HG02642 (cell line): ENCODE data around the gene DUSP12.
"Not testable (repeated sequence)": the region's sequence is repeated elsewhere in the genome, so short reads cannot be mapped to it uniquely, and the experiment has no call there.

Experiments used
- ATAC-seq: cut with Tn5 transposase; IDR thresholded peaks from one replicate; pipeline ENCODE4 v1.9.1; 2021; ENCODE audit warnings: mild to moderate bottlenecking; ENCODE audit not compliant: unreplicated experiment, poor library complexity

DUSP12 gene

GRCh38 chr1:161749509-161750407 is at the start of gene DUSP12:
DUSP12 (plus strand) TSS chr1:161749786; CDS start chr1:161749802, 16 bp downstream.
- ATAC-seq = peak; percentile 96

GRCh38 chr1:161702250-161702649 is 47.3 kb upstream of the DUSP12 start:
- ATAC-seq = no peak

GRCh38 chr1:161705537-161705936 is 44.0 kb upstream of the DUSP12 start:
- no peak for ATAC-seq

GRCh38 chr1:161706113-161706481 is 43.5 kb upstream of the DUSP12 start:
- ATAC-seq = peak; percentile 1

- ATAC-seq = peak; percentile 67
Measured at GRCh38 chr1:161706482-161707347, 42.9 kb upstream of the DUSP12 start, which contains the start of gene FCRLA. FCRLA (plus strand) TSS chr1:161707229; CDS start chr1:161707265, 36 bp downstream.

GRCh38 chr1:161707503-161707902 is 42.1 kb upstream of the DUSP12 start:
- no peak for ATAC-seq

GRCh38 chr1:161709373-161709772 is 40.2 kb upstream of the DUSP12 start:
- ATAC-seq = no peak

- ATAC-seq = no peak
Measured at GRCh38 chr1:161710560-161710959, 39.0 kb upstream of the DUSP12 start.

- ATAC-seq = peak; percentile 47
Measured at GRCh38 chr1:161718559-161719324, 30.8 kb upstream of the DUSP12 start.

GRCh38 chr1:161719325-161719611 is 30.3 kb upstream of the DUSP12 start:
- peak; percentile 29 for ATAC-seq

GRCh38 chr1:161720422-161720821 is 29.2 kb upstream of the DUSP12 start:
- no peak for ATAC-seq

GRCh38 chr1:161720956-161721737 is 28.4 kb upstream of the DUSP12 start, which contains the start of gene FCRLB:
FCRLB (plus strand) TSS chr1:161721544; CDS start chr1:161722673, 1,129 bp downstream.
- no peak for ATAC-seq

- ATAC-seq = no peak
Measured at GRCh38 chr1:161721738-161722343, 27.7 kb upstream of the DUSP12 start.

- ATAC-seq = no peak
Measured at GRCh38 chr1:161722406-161722805, 27.2 kb upstream of the DUSP12 start.

GRCh38 chr1:161723459-161724141 is 26.0 kb upstream of the DUSP12 start:
- ATAC-seq = no peak

- not testable (repeated sequence) for ATAC-seq
Measured at GRCh38 chr1:161725258-161725907, 24.2 kb upstream of the DUSP12 start.

- peak; percentile 16 for ATAC-seq
Measured at GRCh38 chr1:161725908-161726472, 23.6 kb upstream of the DUSP12 start.
